Measurements from ENCODE around the gene FARP1.
"Not testable (repeated sequence)": the region's sequence is repeated elsewhere in the genome, so short reads cannot be mapped to it uniquely, and the experiment has no call there.

Gene FARP1

DNA sequence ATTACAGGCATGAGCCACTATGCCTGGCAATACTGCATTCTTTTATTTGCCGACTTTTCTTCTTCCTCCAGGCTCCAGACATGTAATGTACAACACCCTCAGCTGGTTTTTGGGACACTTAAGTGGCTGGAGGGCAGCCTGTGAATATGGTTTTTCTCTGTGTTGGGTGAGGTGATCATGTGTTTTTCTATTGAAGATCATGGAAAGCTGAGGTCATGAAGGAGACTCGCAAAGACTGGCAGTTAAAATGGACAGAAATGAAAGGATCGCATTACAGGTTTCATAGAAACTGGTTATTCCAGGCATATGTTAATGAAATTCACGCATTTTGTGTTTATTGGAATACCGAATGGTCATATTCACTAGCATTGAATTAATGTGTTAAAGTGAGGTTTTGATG is 119.4 kb downstream of the FARP1 start:
- no peaks in the 10 kb centered on the region for H3K9me3 ChIP-seq (ENCODE audit: low read depth, low read length)
- H3K9ac ChIP-seq (ENCODE audit: insufficient read length): no peak overlapping the region
- H3K4me3 ChIP-seq: no peak overlapping the region
- TF ChIP-seq FOXP2 (optimal IDR thresholded peaks at IDR 0.05; ENCODE audit: control extremely low read depth, extremely low read length, insufficient read depth) (no peak), POLR2AphosphoS5 (IDR thresholded peaks at IDR 0.05; ENCODE audit: borderline replicate concordance, low read depth, low read length) (no peak), EZH2 (IDR thresholded peaks at IDR 0.05) (no peak)
- H3K36me3 ChIP-seq (ENCODE audit: insufficient read depth, low read length): no peaks in the 10 kb centered on the region
- peak overlapping the region; percentile 30; the same call in 1 of the 2 replicates for H3K27ac ChIP-seq
- DNase-seq (ENCODE audit: low read depth, low spot score): no peak

DNA sequence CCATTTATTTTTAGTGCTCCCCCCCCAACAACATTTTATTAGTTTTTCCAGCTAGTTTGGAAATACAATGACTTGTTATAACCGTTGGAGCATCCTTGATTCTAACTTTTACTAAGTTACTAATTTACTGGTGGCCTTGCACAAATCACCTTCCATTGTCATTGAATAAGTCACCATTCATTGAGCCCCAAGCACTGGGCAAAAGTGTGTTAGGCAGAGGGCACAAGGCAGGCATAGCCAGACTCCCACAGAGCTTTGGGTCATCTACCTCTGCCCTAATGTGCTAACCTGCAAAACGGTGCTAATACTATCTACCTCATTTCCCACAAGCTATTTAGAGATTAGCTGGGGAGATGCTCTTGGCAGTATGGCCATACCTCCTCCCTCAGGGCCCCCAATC is 120.9 kb downstream of the FARP1 start:
- no peaks in the 10 kb centered on the region for H3K36me3 ChIP-seq (ENCODE audit: insufficient read depth, low read length)
- H3K4me3 ChIP-seq: no peak overlapping the region
- DNase-seq (ENCODE audit: low read depth, low spot score): no peak
- TF ChIP-seq POLR2AphosphoS5 (IDR thresholded peaks at IDR 0.05; ENCODE audit: borderline replicate concordance, low read depth, low read length) (no peak), FOXP2 (optimal IDR thresholded peaks at IDR 0.05; ENCODE audit: control extremely low read depth, extremely low read length, insufficient read depth) (no peak), EZH2 (IDR thresholded peaks at IDR 0.05) (no peak)
- no peak overlapping the region for H3K9ac ChIP-seq (ENCODE audit: insufficient read length)
- no peaks in the 10 kb centered on the region for H3K9me3 ChIP-seq (ENCODE audit: low read depth, low read length)
- no peak overlapping the region for H3K27ac ChIP-seq

DNA sequence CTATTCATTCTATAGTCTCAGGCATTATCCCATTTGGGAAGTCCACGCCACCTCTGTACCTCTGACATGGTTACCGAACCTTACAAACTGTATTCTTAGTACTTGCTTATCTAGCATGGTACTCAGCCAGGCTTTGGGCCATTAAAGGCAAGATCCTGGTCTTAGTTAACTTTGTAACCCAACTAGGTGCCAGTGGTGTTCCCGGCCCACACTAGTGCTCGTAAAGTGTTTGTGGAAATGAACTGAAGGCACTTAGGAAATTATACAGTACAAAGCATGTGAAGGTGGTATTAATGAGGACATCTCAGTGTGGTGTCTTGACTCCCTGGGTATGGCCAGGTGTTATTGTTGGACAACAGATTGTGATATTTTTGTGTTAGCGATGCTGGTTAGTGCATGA is 122.0 kb downstream of the FARP1 start:
- TF ChIP-seq FOXP2 (optimal IDR thresholded peaks at IDR 0.05; ENCODE audit: control extremely low read depth, extremely low read length, insufficient read depth): no peak
- no peak for TF ChIP-seq EZH2 (IDR thresholded peaks at IDR 0.05)
- TF ChIP-seq POLR2AphosphoS5 (IDR thresholded peaks at IDR 0.05; ENCODE audit: borderline replicate concordance, low read depth, low read length): no peak
- Histone ChIP-seq H3K27ac (no peak overlapping the region), H3K9me3 (ENCODE audit: low read depth, low read length) (no peaks in the 10 kb centered on the region)

DNA sequence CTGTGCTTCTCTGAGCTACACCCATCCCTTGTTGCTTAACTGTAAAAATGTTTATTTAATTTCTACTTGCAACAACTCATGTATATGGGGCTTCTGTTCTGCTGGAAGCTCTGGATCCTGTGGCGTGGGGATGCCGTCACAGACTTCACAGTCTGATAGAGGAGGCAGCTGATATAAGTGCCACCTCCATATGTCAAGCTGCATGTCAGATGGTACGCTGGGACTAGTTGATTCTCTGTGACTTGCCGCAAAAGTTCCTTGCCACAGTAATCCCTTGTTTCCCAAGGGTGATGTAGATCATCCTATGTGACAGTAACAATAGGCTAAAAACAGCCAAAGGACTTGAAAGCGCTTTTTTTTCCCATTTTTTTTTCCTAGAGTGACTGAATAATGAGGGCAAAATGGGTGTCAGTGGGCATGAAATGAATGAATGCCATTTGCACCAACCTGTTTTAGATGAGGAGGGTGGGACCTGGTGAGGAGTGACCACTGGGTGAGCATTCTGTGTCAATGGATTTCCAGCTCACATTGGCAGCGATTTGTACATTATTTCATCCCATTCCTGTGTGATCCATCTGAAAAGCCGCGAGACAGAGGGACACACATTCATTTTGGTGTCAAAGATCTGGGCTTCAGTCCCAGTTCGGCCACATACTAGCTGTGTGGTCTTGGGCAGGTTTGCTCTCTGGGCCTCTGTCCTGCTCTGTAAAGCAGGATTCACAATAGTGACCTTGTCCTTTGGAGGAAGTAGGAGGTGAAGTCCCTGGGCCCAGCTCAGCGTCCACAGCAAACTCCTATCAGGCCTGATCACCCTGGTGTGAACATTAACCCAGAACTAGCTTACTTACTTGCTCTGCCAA is 123.0 kb downstream of the FARP1 start:
- DNase-seq (ENCODE audit: low read depth, low spot score): no peak
- H3K4me3 ChIP-seq: no peak overlapping the region
- TF ChIP-seq FOXP2 (optimal IDR thresholded peaks at IDR 0.05; ENCODE audit: control extremely low read depth, extremely low read length, insufficient read depth) (no peak), POLR2AphosphoS5 (IDR thresholded peaks at IDR 0.05; ENCODE audit: borderline replicate concordance, low read depth, low read length) (no peak), EZH2 (IDR thresholded peaks at IDR 0.05) (no peak)
- H3K36me3 ChIP-seq (ENCODE audit: insufficient read depth, low read length): no peaks in the 10 kb centered on the region
- H3K27ac ChIP-seq: no peak overlapping the region
- H3K9ac ChIP-seq (ENCODE audit: insufficient read length): no peak overlapping the region
- no peaks in the 10 kb centered on the region for H3K9me3 ChIP-seq (ENCODE audit: low read depth, low read length)

More for the DNA sequence above, 122.0 kb downstream of the FARP1 start:
- Histone ChIP-seq H3K36me3 (ENCODE audit: insufficient read depth, low read length) (no peaks in the 10 kb centered on the region), H3K4me3 (no peak overlapping the region), H3K9ac (ENCODE audit: insufficient read length) (no peak overlapping the region)
- DNase-seq (ENCODE audit: low read depth, low spot score): no peak

DNA sequence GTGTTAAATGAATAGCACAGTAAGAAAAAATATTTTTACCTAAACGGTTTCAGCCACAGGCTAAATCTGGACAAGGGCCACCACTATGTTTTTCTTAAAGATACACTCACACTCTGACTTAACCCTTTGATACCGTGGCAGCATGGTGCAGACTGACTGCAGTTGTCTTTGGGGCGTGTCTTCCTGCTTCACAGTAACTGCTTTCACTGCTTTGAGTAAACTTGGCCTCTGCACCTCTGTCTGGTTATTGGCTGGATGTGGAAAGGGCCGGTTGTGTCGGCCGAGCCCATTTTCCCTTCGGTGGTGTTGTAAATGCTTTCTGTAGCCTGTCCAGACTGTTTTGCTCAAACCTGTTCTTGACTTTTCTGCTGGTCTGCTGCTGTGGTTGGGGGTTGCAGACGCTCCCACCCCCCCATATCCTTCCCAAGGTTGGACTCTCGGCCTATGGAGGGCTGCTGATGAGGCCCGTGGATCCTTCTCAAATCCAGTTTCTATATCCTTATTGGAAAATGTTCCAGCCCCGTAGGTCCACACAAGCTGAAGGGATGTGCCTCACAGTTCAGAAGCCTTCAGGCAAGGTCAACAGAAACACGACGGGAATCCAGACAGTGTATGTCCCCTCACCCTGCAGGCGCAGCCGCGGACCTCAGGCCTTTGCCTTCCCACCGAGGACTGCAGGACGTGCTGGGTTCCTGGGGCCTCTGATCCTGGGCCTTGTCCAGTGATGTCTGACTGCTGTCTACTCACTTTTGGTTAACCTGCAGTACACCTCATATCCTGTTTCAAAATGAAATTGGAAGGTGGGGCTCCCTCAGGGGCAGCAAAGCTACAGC is 124.4 kb downstream of the FARP1 start:
- no peak for DNase-seq (ENCODE audit: low read depth, low spot score)
- no peaks in the 10 kb centered on the region for H3K36me3 ChIP-seq (ENCODE audit: insufficient read depth, low read length)
- TF ChIP-seq EZH2 (IDR thresholded peaks at IDR 0.05) (no peak), FOXP2 (optimal IDR thresholded peaks at IDR 0.05; ENCODE audit: control extremely low read depth, extremely low read length, insufficient read depth) (no peak), POLR2AphosphoS5 (IDR thresholded peaks at IDR 0.05; ENCODE audit: borderline replicate concordance, low read depth, low read length) (no peak)
- H3K9ac ChIP-seq (ENCODE audit: insufficient read length): no peak overlapping the region
- no peak overlapping the region for H3K4me3 ChIP-seq
- no peak overlapping the region for H3K27ac ChIP-seq
- H3K9me3 ChIP-seq (ENCODE audit: low read depth, low read length): no peaks in the 10 kb centered on the region

DNA sequence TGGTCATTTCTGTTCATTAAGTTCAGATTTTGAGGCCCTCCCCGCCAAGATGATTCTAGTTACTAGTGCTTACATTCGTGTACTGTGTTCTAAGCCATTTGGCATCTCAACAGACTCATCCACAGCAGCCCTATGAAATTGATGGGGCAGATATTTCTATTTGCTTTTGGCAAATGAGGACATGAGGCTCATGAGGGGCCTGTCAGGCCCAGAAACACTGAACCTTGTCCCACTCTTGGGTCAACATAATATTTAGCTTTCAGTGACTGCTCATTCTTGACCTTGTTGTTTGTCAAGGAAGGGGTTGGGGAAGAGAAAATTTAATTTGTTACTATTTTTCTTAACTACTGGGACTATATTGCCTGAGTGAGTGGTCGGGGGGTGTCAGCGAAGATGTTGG is 126.5 kb downstream of the FARP1 start:
- Histone ChIP-seq H3K9ac (ENCODE audit: insufficient read length) (no peak overlapping the region), H3K4me3 (no peak overlapping the region), H3K36me3 (ENCODE audit: insufficient read depth, low read length) (no peaks in the 10 kb centered on the region), H3K27ac (no peak overlapping the region), H3K9me3 (ENCODE audit: low read depth, low read length) (no peaks in the 10 kb centered on the region)
- no peak for TF ChIP-seq FOXP2 (optimal IDR thresholded peaks at IDR 0.05; ENCODE audit: control extremely low read depth, extremely low read length, insufficient read depth)
- no peak for TF ChIP-seq POLR2AphosphoS5 (IDR thresholded peaks at IDR 0.05; ENCODE audit: borderline replicate concordance, low read depth, low read length)
- TF ChIP-seq EZH2 (IDR thresholded peaks at IDR 0.05): no peak
- DNase-seq (ENCODE audit: low read depth, low spot score): no peak

DNA sequence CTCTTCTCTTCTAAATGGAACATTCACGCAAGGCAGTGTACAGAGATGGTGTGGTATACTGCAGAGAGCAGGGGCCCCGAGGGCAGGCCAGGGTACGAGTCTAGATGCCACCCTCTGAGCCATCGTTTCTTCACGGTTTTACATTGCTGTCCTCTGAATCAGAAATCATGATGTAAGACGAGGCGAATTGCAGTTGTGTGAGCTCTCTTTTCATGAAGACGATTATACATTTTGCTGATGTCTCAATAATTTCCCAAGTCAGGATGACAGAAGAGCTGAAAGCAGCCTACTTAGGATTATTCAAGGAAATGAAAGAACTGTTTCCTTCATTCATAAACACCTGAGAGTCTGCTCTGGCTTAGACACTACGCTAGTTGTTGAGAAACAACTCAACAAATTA is 127.9 kb downstream of the FARP1 start:
- H3K9ac ChIP-seq (ENCODE audit: insufficient read length): no peak overlapping the region
- no peak overlapping the region for H3K4me3 ChIP-seq
- H3K27ac ChIP-seq: peak overlapping the region; percentile 64
- H3K9me3 ChIP-seq (ENCODE audit: low read depth, low read length): no peaks in the 10 kb centered on the region
- DNase-seq (ENCODE audit: low read depth, low spot score): no peak
- H3K36me3 ChIP-seq (ENCODE audit: insufficient read depth, low read length): no peaks in the 10 kb centered on the region
- TF ChIP-seq EZH2 (IDR thresholded peaks at IDR 0.05) (no peak), POLR2AphosphoS5 (IDR thresholded peaks at IDR 0.05; ENCODE audit: borderline replicate concordance, low read depth, low read length) (no peak), FOXP2 (optimal IDR thresholded peaks at IDR 0.05; ENCODE audit: control extremely low read depth, extremely low read length, insufficient read depth) (no peak)

DNA sequence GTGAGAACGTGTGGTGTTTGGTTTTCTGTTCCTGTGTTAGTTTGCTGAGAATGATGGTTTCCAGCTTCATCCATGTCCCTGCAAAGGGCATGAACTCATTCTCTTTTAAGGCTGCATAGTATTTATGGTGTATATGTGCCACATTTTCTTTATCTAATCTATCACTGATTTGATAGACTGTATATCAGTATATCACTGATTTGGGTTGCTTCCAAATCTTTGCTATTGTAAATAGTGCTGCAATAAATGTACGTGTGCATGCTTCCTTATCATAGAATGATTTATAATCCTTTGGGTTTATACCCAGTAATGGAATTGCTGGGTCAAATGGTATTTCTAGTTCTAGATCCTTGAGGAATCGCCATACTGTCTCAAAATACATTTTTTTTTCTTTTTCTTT is 128.8 kb downstream of the FARP1 start:
- not testable (repeated sequence) for H3K27ac ChIP-seq; H3K9me3 ChIP-seq (ENCODE audit: low read depth, low read length); H3K36me3 ChIP-seq (ENCODE audit: insufficient read depth, low read length); DNase-seq (ENCODE audit: low read depth, low spot score); H3K9ac ChIP-seq (ENCODE audit: insufficient read length); H3K4me3 ChIP-seq

All from SK-N-MC (cell line).